Mucosa of rectum (tissue), 2 donors: Measurements from ENCODE around the gene SPAG16.

Source experiments
- H3K27ac ChIP-seq, 2 donors: one replicate each; pipeline ENCODE4 v1.7.0; 2013; ENCODE audit warnings: inconsistent platforms in 2 of 2, low read depth in 2 of 2, low read length in 2 of 2
- H3K27me3 ChIP-seq, 2 donors: one replicate each; pipeline ENCODE4 v1.7.0; 2013; ENCODE audit warnings: low read length in 2 of 2; ENCODE audit not compliant: control insufficient read depth in 2 of 2, insufficient read depth in 2 of 2
- H3K36me3 ChIP-seq, 2 donors: one replicate each; pipeline ENCODE4 v1.7.0; 2013; ENCODE audit warnings: low read length in 2 of 2; ENCODE audit not compliant: control insufficient read depth in 2 of 2, insufficient read depth in 2 of 2
- H3K4me1 ChIP-seq, 2 donors: one replicate each; pipeline ENCODE4 v1.7.0; 2013; ENCODE audit warnings: low read length in 2 of 2, mild to moderate bottlenecking in 1 of 2; ENCODE audit not compliant: control insufficient read depth in 2 of 2, insufficient read depth in 2 of 2
- H3K4me3 ChIP-seq, 2 donors: one replicate each; pipeline ENCODE4 v1.7.0; 2013; ENCODE audit warnings: low read length in 2 of 2
- H3K9ac ChIP-seq, 2 donors: one replicate each; pipeline ENCODE4 v1.7.0; 2013; ENCODE audit warnings: low read length in 2 of 2, low read depth in 1 of 2, mild to moderate bottlenecking in 1 of 2
- H3K9me3 ChIP-seq, 2 donors: one replicate each; pipeline ENCODE4 v1.7.0; 2013; ENCODE audit warnings: low read length in 2 of 2; ENCODE audit not compliant: control insufficient read depth in 2 of 2
- donor health status: healthy.
- donor health status: Normal muscosa, but diverticular disease.

Gene SPAG16

DNA sequence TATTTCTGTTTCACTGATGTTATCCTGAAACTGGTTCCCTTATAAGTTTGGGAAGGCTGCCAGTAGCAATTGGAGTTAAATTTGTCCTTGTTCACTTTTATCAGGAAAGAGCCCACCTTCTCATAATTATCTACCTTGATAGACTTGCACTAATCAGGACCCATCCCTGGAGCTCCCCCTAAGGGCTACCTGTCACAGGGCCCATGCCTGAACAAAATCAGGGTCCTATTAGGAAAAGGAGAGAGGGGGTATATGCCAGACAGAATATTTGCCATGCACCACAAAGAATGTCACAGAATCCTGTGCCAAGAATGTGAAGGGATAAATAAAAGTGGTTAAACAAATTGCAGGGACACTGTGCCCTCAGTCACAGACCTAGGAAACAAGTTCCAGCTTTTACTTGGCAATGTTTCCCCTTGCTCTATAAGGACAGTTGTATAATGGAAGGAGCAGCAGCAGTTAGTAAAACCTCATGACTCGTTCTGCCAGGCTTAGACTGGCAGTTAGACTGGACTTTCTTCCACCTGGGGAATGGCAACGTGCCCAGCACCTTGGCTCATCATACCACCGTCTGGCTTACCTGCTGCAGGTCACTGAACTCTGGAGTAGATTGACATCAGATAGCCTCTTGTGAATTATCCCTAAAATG, 1094.3 kb downstream of the SPAG16 start:
- Histone ChIP-seq H3K4me3 (no peak overlapping the region), H3K9me3 (no peaks in the 10 kb centered on the region), H3K27me3 (no peaks in the 10 kb centered on the region), H3K4me1 (no peaks in the 10 kb centered on the region), H3K9ac (no peak overlapping the region), H3K27ac (no peak overlapping the region), H3K36me3 (no peaks in the 10 kb centered on the region)

- H3K36me3 ChIP-seq, result no peaks in the 10 kb centered on the region
- H3K4me1 ChIP-seq, result no peaks in the 10 kb centered on the region
- no peaks in the 10 kb centered on the region for H3K27me3 ChIP-seq
These were observed 1095.0 kb downstream of the SPAG16 start for GRCh38 chr2:214379227-214379626.

DNA sequence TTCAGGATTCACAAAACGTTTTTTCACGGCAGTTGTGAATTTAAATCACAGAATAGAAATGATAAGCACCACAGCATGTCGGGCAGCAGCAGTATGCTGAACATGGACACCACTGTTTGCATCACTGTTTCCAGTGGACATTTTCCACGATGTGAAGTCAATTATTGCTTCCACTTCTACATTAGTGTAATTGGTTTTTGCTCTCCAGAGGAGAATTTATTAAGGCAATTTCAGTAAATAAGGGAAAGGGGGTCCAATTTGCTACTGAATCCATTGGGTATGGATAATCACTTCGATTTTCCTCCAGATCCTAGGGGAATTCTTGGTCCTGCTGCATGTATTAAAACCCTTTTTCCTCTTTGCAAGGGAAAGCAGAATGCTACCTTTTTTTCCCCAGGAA, 1096.4 kb downstream of the SPAG16 start:
- Histone ChIP-seq H3K9ac (no peak overlapping the region), H3K4me1 (no peaks in the 10 kb centered on the region), H3K9me3 (no peaks in the 10 kb centered on the region), H3K27ac (no peak overlapping the region), H3K4me3 (no peak overlapping the region), H3K27me3 (no peaks in the 10 kb centered on the region), H3K36me3 (no peaks in the 10 kb centered on the region)

More at GRCh38 chr2:214379227-214379626, 1095.0 kb downstream of the SPAG16 start:
- Histone ChIP-seq H3K27ac (no peak overlapping the region), H3K9me3 (no peaks in the 10 kb centered on the region), H3K4me3 (no peak overlapping the region), H3K9ac (no peak overlapping the region)

DNA sequence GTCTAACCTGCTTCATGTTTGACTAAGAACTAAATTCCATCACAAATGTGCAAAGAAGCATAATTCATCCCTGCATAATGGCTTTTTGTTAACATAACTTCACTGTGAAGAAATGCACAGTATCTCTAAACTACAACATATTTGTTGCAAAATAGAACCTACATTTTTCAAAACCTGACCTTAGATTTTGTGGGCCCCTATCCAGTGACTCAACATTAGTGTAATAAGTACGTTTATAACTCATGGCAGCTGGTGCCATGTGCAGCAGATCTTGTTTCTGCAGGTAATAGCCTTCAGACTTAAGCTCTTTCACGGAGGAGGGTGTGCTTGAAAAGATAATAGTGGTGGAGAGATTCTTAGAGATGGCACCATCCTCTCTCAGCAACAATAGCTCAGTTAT, 1098.0 kb downstream of the SPAG16 start:
- H3K9me3 ChIP-seq, result no peaks in the 10 kb centered on the region
- H3K9ac ChIP-seq, result no peak overlapping the region
- H3K36me3 ChIP-seq, result no peaks in the 10 kb centered on the region
- no peak overlapping the region for H3K4me3 ChIP-seq
- H3K4me1 ChIP-seq, result no peaks in the 10 kb centered on the region
- no peak overlapping the region for H3K27ac ChIP-seq
- no peaks in the 10 kb centered on the region for H3K27me3 ChIP-seq

DNA sequence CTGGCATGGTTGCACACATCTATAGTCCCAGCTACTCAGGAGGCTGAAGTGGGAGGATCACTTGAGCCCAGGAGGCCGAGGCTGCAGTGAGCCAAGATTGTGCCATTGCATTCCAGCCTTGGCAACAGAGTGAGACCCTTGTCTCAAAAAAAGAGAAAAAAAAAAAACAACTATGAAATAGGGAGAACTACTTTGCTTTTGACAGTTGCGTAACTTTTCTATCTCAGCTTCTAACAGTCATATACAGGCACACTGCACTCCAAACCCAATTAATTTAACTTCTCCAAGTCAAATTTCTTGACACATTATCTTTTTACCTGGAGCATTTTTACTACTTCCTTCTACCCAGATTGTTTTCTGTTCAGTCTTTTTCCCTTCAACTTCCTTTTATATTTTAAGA, 1102.5 kb downstream of the SPAG16 start:
- Histone ChIP-seq H3K27ac (no peak overlapping the region), H3K36me3 (no peaks in the 10 kb centered on the region), H3K4me1 (no peaks in the 10 kb centered on the region), H3K27me3 (no peaks in the 10 kb centered on the region), H3K4me3 (no peak overlapping the region), H3K9ac (no peak overlapping the region), H3K9me3 (no peaks in the 10 kb centered on the region)

DNA sequence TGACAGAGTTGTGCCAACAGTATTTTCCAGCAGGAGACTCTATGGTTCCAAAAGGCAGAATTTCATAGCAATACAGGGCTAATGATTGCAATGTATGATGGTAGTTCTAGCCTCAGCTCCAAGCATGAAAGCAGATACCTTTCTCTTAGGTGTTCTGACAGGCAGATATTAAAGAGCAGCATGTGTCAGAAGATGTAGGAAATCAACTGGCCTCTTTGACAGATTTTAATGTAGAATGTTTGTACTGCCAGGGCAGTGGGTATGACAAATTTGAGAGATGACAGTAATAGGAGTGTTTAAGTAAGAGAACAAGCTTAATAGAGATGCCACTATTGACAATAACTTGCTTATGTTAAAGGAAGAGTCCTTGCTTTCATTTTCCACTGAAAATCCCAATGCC, 1105.1 kb downstream of the SPAG16 start:
- no peaks in the 10 kb centered on the region for H3K36me3 ChIP-seq
- no peak overlapping the region for H3K4me3 ChIP-seq
- H3K27ac ChIP-seq, result no peak overlapping the region
- no peaks in the 10 kb centered on the region for H3K27me3 ChIP-seq
- no peaks in the 10 kb centered on the region for H3K4me1 ChIP-seq
- no peaks in the 10 kb centered on the region for H3K9me3 ChIP-seq
- H3K9ac ChIP-seq, result no peak overlapping the region

- no peak overlapping the region for H3K9ac ChIP-seq
- H3K36me3 ChIP-seq, result no peaks in the 10 kb centered on the region
- no peaks in the 10 kb centered on the region for H3K27me3 ChIP-seq
- no peaks in the 10 kb centered on the region for H3K9me3 ChIP-seq
- no peak overlapping the region for H3K4me3 ChIP-seq
- H3K27ac ChIP-seq, result no peak overlapping the region
- H3K4me1 ChIP-seq, result no peaks in the 10 kb centered on the region
These were observed 1109.5 kb downstream of the SPAG16 start for GRCh38 chr2:214393796-214394195.

DNA sequence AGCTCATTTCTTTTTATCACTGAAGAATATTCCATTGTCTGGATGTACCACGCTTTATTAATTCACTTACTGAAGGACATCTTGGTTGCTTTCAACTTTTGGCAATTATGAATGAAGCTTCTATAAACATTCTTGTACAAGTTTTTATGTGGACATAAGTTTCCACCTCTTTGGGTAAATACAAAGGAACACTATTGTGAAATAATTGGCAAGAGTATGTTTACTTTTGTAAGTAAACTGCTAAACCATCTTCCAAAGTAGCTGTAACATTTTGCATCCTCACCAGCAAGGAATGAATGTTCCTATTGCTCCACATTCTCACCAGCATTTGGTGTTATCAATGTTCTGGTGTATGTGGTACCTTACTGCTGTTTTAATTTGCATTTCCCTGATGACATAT, 1110.8 kb downstream of the SPAG16 start:
- no peaks in the 10 kb centered on the region for H3K9me3 ChIP-seq
- H3K36me3 ChIP-seq, result no peaks in the 10 kb centered on the region
- H3K9ac ChIP-seq, result no peak overlapping the region
- H3K27me3 ChIP-seq, result no peaks in the 10 kb centered on the region
- no peak overlapping the region for H3K4me3 ChIP-seq
- H3K4me1 ChIP-seq, result no peaks in the 10 kb centered on the region
- H3K27ac ChIP-seq, result no peak overlapping the region

- no peaks in the 10 kb centered on the region for H3K4me1 ChIP-seq
- H3K36me3 ChIP-seq, result no peaks in the 10 kb centered on the region
- no peak overlapping the region for H3K4me3 ChIP-seq
- no peaks in the 10 kb centered on the region for H3K9me3 ChIP-seq
- H3K27me3 ChIP-seq, result no peaks in the 10 kb centered on the region
- H3K27ac ChIP-seq, result no peak overlapping the region
- H3K9ac ChIP-seq, result no peak overlapping the region
These were observed 1117.3 kb downstream of the SPAG16 start for GRCh38 chr2:214401580-214401979.

- no peaks in the 10 kb centered on the region for H3K9me3 ChIP-seq
- no peak overlapping the region for H3K9ac ChIP-seq
- H3K4me1 ChIP-seq, result no peaks in the 10 kb centered on the region
- H3K36me3 ChIP-seq, result no peaks in the 10 kb centered on the region
- no peak overlapping the region for H3K4me3 ChIP-seq
- H3K27me3 ChIP-seq, result no peaks in the 10 kb centered on the region
- no peak overlapping the region for H3K27ac ChIP-seq
These were observed 1126.0 kb downstream of the SPAG16 start for GRCh38 chr2:214410128-214410775.
